Cardiac muscle cell (in vitro differentiated cells and primary cell): Measurements from ENCODE around the gene LAS1L. TPM values are rescaled to one million over a fixed set of nuclear protein-coding genes. Genes with fewer than 3 reads are reported as not detected.

ENCODE experiments used
- DNase-seq, 2 donors: peaks; one replicate each; pipeline versions ENCODE4 v3.0.0 to v3.0.0-alpha.2; 2010 to 2017; ENCODE audit warnings: low read depth in 1 of 2, low spot score in 1 of 2
- H3K27ac ChIP-seq: fragments of 200-600 bp; sonication (generic); 2 replicates; pipeline ENCODE4 v1.5.1; 2016
- H3K27me3 ChIP-seq: fragments of 200-600 bp; sonication (generic); 2 replicates; pipeline ENCODE4 v1.6.0; 2016; ENCODE audit warnings: control low read depth
- H3K36me3 ChIP-seq: fragments of 200-600 bp; sonication (generic); 2 replicates; pipeline ENCODE4 v1.5.1; 2016; ENCODE audit warnings: control low read depth
- H3K4me1 ChIP-seq: fragments of 200-600 bp; sonication (generic); 2 replicates; pipeline ENCODE4 v1.8.1; 2017; ENCODE audit warnings: low read depth, mild to moderate bottlenecking, mixed run types
- H3K4me3 ChIP-seq: fragments of 200-600 bp; sonication (generic); 2 replicates; pipeline ENCODE4 v1.5.1; 2016; ENCODE audit warnings: mild to moderate bottlenecking
- H3K9me3 ChIP-seq: fragments of 200-600 bp; sonication (generic); 2 replicates; pipeline ENCODE4 v1.5.1; 2017; ENCODE audit warnings: low read depth, mild to moderate bottlenecking, control low read depth
- CTCF ChIP-seq: IDR thresholded peaks from 2 replicates; pipeline ENCODE4 v1.5.1; 2012; ENCODE audit warnings: low read depth, mild to moderate bottlenecking, low read length
- polyA plus RNA-seq: library from polyadenylated mRNA; unstranded; fragments of >200 nt; fragmentation: Nextera tagmentation; extraction: Ambion mirVana; gene quantifications from 2 replicates; pipeline ENCODE4 v1.2.1, GENCODE V29; 2016
- total RNA-seq: library from RNA; depleted of rRNA; stranded (reverse); fragments of >200 nt; gene quantifications from 2 replicates; pipeline ENCODE4 v1.2.3, GENCODE V29; 2016

Gene LAS1L
- total and polyA plus RNA-seq, 2 experiments from 2014 or later = 30.6 to 49.7 TPM

GRCh38 chrX:65513610-65514009 is 21.0 kb downstream of the LAS1L start:
- H3K27me3 ChIP-seq = no peaks in the 10 kb centered on the region
- no peak for DNase-seq
- H3K36me3 ChIP-seq = no peaks in the 10 kb centered on the region
- H3K4me1 ChIP-seq = no peaks in the 10 kb centered on the region
- no peak overlapping the region for H3K27ac ChIP-seq
- no peaks in the 10 kb centered on the region for H3K9me3 ChIP-seq
- TF ChIP-seq CTCF = no peak
- no peak overlapping the region for H3K4me3 ChIP-seq

- no peaks in the 10 kb centered on the region for H3K4me1 ChIP-seq
- H3K27me3 ChIP-seq = no peaks in the 10 kb centered on the region
- H3K4me3 ChIP-seq = no peak overlapping the region
- TF ChIP-seq CTCF = no peak
- no peak overlapping the region for H3K27ac ChIP-seq
- no peak for DNase-seq
- H3K36me3 ChIP-seq = no peaks in the 10 kb centered on the region
- H3K9me3 ChIP-seq = no peaks in the 10 kb centered on the region
Observed at GRCh38 chrX:65509400-65509799, 25.2 kb downstream of the LAS1L start.

- no peaks in the 10 kb centered on the region for H3K27me3 ChIP-seq
- peak overlapping the region; percentile 23 for H3K27ac ChIP-seq
- no peaks in the 10 kb centered on the region for H3K36me3 ChIP-seq
- H3K4me3 ChIP-seq = no peak overlapping the region
- TF ChIP-seq CTCF = no peak
- H3K4me1 ChIP-seq = no peaks in the 10 kb centered on the region
- H3K9me3 ChIP-seq = no peaks in the 10 kb centered on the region
- no peak for DNase-seq
Observed at GRCh38 chrX:65508851-65509250, 25.7 kb downstream of the LAS1L start.

DNA sequence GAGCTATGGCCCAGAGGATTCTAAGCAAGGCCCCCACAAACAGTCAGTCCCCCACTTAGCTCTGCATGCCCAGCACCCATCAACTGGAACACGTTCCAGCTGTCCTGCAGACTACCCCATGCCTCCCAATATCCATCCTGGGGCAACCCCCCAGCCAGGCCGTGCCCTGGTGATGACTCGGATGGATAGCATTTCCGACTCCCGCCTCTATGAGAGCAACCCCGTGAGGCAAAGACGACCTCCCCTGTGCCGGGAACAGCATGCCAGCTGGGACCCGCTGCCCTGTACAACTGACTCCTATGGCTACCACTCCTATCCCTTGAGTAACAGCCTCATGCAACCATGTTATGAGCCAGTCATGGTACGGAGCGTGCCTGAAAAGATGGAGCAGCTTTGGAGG is 32.0 kb downstream of the LAS1L start:
- H3K4me1 ChIP-seq = no peaks in the 10 kb centered on the region
- H3K27ac ChIP-seq = no peak overlapping the region
- H3K27me3 ChIP-seq = no peaks in the 10 kb centered on the region
- H3K9me3 ChIP-seq = no peaks in the 10 kb centered on the region
- no peak for DNase-seq
- no peak for TF ChIP-seq CTCF
- no peak overlapping the region for H3K4me3 ChIP-seq
- no peaks in the 10 kb centered on the region for H3K36me3 ChIP-seq

- DNase-seq = no peak
- Histone ChIP-seq H3K4me3 (no peak overlapping the region), H3K36me3 (no peaks in the 10 kb centered on the region), H3K27ac (no peak overlapping the region), H3K9me3 (no peaks in the 10 kb centered on the region), H3K27me3 (no peaks in the 10 kb centered on the region), H3K4me1 (no peaks in the 10 kb centered on the region)
- TF ChIP-seq CTCF = no peak
Observed at GRCh38 chrX:65493431-65493830, 41.2 kb downstream of the LAS1L start.

- no peaks in the 10 kb centered on the region for H3K9me3 ChIP-seq
- no peak for DNase-seq
- no peak overlapping the region for H3K27ac ChIP-seq
- no peaks in the 10 kb centered on the region for H3K36me3 ChIP-seq
- no peak for TF ChIP-seq CTCF
- H3K4me1 ChIP-seq = no peaks in the 10 kb centered on the region
- H3K27me3 ChIP-seq = no peaks in the 10 kb centered on the region
- no peak overlapping the region for H3K4me3 ChIP-seq
Observed at GRCh38 chrX:65491620-65492019, 43.0 kb downstream of the LAS1L start.
